Left ventricle myocardium inferior (tissue), 1 donor: Measurements from ENCODE around the gene TSPEAR. TPM values are rescaled to one million over a fixed set of nuclear protein-coding genes. Genes with fewer than 3 reads are reported as not detected.
"Not testable (repeated sequence)": the region's sequence is repeated elsewhere in the genome, so short reads cannot be mapped to it uniquely, and the experiment has no call there.

Experiments
- DNase-seq: peaks from one replicate; pipeline ENCODE4 v3.0.0-alpha.2; 2020
- H3K27ac ChIP-seq: fragments of 200-600 bp; replicated peaks from 2 replicates; pipeline ENCODE4 v1.8.0; 2021
- H3K27me3 ChIP-seq: fragments of 200-600 bp; 2 replicates; pipeline ENCODE4 v1.8.0; 2021; ENCODE audit warnings: low read depth
- H3K36me3 ChIP-seq: fragments of 200-600 bp; 2 replicates; pipeline ENCODE4 v1.8.0; 2021
- H3K4me1 ChIP-seq: fragments of 200-600 bp; 2 replicates; pipeline ENCODE4 v1.8.0; 2021
- H3K4me3 ChIP-seq: fragments of 200-600 bp; 2 replicates; pipeline ENCODE4 v1.8.0; 2021; ENCODE audit warnings: mild to moderate bottlenecking, moderate library complexity
- H3K9me3 ChIP-seq: fragments of 200-600 bp; replicated peaks from 2 replicates; pipeline ENCODE4 v1.8.0; 2021
- CTCF ChIP-seq: fragments of 200-600 bp; IDR thresholded peaks from 2 replicates; pipeline ENCODE4 v1.8.0; 2021; ENCODE audit warnings: antibody characterized with exemption, mild to moderate bottlenecking, borderline replicate concordance
- intact Hi-C: fragments of 100-400 bp; cut with micrococcal nuclease; formaldehyde crosslinking; loops from one replicate; pipeline ENCODE4 v1.11.0; 2022
- total RNA-seq: library from RNA; stranded (reverse); fragmentation: NEBNext Ultra II Directional; extraction: Animal tissue kit (Norgen Biotek cat#: 25700); gene quantifications from one replicate; pipeline ENCODE4 v1.2.1, GENCODE V29; 2021
- donor health status: DM: no; HTN: yes; CAD: no; lungs with severe emphysema.

Gene TSPEAR
- total RNA-seq, 1 donor from 2014 or later = 3.3 TPM

GRCh38 chr21:44686843-44687561 is 24.4 kb downstream of the TSPEAR start:
- no peak for TF ChIP-seq CTCF
- H3K9me3 ChIP-seq = peaks cover 1% of the 10 kb centered on the region
- no peaks in the 10 kb centered on the region for H3K4me1 ChIP-seq
- DNase-seq = no peak
- intact Hi-C loops = no loop called here
- peaks cover 44% of the 10 kb centered on the region for H3K27me3 ChIP-seq
- no peak overlapping the region for H3K4me3 ChIP-seq
- no peak overlapping the region for H3K27ac ChIP-seq
- no peaks in the 10 kb centered on the region for H3K36me3 ChIP-seq

GRCh38 chr21:44686000-44686781 is 25.2 kb downstream of the TSPEAR start:
- Histone ChIP-seq H3K27ac (no peak overlapping the region), H3K27me3 (peaks cover 47% of the 10 kb centered on the region), H3K36me3 (no peaks in the 10 kb centered on the region), H3K4me1 (no peaks in the 10 kb centered on the region), H3K9me3 (no peaks in the 10 kb centered on the region), H3K4me3 (no peak overlapping the region)
- intact Hi-C loops = no loop called here
- TF ChIP-seq CTCF = no peak
- DNase-seq = no peak

GRCh38 chr21:44685050-44685449 is 26.3 kb downstream of the TSPEAR start:
- H3K4me3 ChIP-seq, H3K36me3 ChIP-seq, DNase-seq, H3K4me1 ChIP-seq, H3K9me3 ChIP-seq, intact Hi-C loops, H3K27ac ChIP-seq: not testable (repeated sequence)
- peaks cover 47% of the 10 kb centered on the region for H3K27me3 ChIP-seq

GRCh38 chr21:44684483-44684882 is 26.9 kb downstream of the TSPEAR start:
- no peaks in the 10 kb centered on the region for H3K4me1 ChIP-seq
- no peaks in the 10 kb centered on the region for H3K9me3 ChIP-seq
- no peak for DNase-seq
- H3K27ac ChIP-seq = no peak overlapping the region
- no peaks in the 10 kb centered on the region for H3K36me3 ChIP-seq
- intact Hi-C loops = no loop called here
- H3K4me3 ChIP-seq = no peak overlapping the region
- TF ChIP-seq CTCF = no peak
- peaks cover 47% of the 10 kb centered on the region for H3K27me3 ChIP-seq

- no peaks in the 10 kb centered on the region for H3K36me3 ChIP-seq
- peaks cover 47% of the 10 kb centered on the region for H3K27me3 ChIP-seq
- H3K4me1 ChIP-seq = no peaks in the 10 kb centered on the region
- TF ChIP-seq CTCF = no peak
- intact Hi-C loops = no loop called here
- no peak for DNase-seq
- no peak overlapping the region for H3K27ac ChIP-seq
- H3K9me3 ChIP-seq = no peaks in the 10 kb centered on the region
- no peak overlapping the region for H3K4me3 ChIP-seq
Measured at GRCh38 chr21:44684077-44684476, 27.3 kb downstream of the TSPEAR start.
